Stimulated activated CD4-positive, alpha-beta T cell treated with anti-CD3 and anti-CD28 coated beads, Interleukin-15, amount 100 ng/mL, for 1 hour (primary cell): ENCODE data around the gene TBC1D4.
"Not testable (repeated sequence)": the region's sequence is repeated elsewhere in the genome, so short reads cannot be mapped to it uniquely, and the experiment has no call there.

Experiments used
- DNase-seq, 2 donors: peaks; one replicate each; pipeline ENCODE4 v3.0.0-alpha.2; 2020; ENCODE audit warnings: low read depth in 1 of 2, low spot score in 1 of 2

Gene TBC1D4

DNA sequence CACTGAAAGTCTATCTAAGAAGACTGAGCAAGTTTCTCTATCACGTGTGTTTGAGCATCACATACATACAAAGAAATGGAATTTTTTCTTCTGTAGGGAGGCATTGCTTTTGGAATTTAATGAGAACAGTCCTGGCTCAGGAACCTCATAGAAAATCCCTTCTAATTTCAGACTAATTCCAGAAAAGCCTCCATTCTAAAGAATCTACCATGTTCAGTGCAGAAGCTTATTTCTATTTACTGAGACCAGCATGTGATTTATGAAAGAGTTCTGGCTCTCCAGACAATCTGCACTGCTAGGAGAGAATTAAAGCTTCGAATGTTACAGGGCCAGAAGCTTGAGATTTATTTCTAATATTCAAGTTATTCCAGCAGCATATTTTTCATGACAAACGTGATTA, 186.8 kb downstream of the TBC1D4 start:
- DNase-seq = no peak

- no peak for DNase-seq
Measured at GRCh38 chr13:75294110-75294509, 187.9 kb downstream of the TBC1D4 start.

DNA sequence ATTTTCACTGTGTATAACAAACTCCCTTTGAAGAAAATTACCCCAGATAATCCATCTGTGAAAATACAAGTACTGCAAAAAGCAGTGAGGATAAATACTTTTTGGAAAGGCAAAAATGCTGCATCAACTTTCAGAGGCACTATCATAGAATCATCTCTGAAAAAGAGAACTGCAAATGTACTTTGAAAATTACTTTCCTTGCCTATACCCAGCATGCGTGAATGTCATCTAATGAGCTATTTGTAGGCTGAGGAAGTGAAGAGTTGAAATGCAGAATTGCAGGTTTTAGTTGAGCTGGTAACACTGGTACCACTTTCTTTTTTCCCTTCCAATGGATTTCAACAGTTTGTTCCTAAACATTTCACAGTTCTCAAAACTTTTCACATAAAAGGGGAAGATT, 196.7 kb downstream of the TBC1D4 start:
- no peak for DNase-seq

DNA sequence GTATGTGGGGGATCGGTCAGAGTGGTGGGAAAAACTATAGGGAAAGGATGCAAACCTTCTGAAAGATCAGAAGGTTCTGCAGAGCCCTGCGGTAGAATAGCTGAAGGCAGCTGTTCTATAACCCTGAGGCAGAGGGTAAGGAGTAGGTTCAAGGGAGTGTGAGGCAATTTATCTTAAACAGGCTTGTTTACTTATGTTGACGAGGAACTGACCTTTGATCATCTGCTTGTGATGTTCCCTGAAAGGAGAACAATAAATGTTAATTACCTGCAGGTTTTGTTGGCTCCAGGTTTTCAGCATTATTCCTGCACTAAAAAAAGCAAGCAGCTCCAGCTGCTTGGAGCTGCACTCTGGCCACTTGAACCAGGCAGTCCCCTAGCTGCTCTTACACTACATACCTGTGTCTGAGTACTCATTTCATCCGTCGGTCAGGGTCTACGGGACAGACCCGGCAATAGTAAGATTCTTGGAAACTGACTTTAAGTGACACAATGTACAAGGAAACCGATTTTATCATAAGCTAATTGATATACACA, 202.1 kb downstream of the TBC1D4 start:
- no peak for DNase-seq

DNA sequence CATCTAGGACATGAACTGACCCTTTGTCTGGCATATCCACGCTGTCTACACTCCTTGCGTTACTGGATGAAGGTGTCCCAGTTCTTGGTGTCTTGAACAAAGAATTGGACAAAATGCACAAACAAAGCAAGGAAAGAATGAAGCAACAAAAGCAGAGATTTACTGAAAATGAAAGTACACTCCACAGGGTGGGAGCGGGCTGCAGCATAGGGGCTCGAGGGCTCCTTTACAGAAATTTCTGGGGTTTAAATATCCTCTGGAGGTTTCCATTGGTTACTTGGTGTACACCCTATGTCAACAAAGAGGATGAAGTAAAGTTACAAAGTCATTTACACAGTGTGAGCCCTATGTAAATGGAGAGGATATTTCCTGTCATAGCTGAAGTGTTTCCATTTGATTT, 208.3 kb downstream of the TBC1D4 start:
- not testable (repeated sequence) for DNase-seq

DNA sequence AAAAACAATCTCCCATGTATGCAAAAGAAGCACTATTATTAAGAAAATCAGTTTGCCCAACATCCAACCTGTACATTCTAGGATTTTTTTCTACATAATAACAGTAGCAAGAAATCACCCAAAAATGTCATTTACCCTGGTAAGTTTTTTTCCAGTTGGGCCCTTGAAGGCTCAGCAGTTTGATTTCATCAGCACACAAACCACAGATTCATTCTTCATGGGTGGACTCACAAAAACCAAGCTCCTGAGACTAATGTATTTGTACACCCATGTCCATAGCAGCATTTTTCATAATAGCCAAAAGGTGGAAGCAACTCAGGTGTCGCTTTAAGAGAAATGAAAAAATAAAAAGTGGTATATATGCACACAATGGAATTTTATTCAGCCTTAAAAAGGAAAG, 210.1 kb downstream of the TBC1D4 start:
- DNase-seq = no peak

- DNase-seq = not testable (repeated sequence)
Measured at GRCh38 chr13:75268481-75268880, 213.5 kb downstream of the TBC1D4 start.

- DNase-seq = no peak
Measured at GRCh38 chr13:75264611-75265010, 217.4 kb downstream of the TBC1D4 start.

GRCh38 chr13:75263741-75264407, 218.1 kb downstream of the TBC1D4 start:
- no peak for DNase-seq

- no peak for DNase-seq
Measured at GRCh38 chr13:75258159-75258782, 223.7 kb downstream of the TBC1D4 start.

DNA sequence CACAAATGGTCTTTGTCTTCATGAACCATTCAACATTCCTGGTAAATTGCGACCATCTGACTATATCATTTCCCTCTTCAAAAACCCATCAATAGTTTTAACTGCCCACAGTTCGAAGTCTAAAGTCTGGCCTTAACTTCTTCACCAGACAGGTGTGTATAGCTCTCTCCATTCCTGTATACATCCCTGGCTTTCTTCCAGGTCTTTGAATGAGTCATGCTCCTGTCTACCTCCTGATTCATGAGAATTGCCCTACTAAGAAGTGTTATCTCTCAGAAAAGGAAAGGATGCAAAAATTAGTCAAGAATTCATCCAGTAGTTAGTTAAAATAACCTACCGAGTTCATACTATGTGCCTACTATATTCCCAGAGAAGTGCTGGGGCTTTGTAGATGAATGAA, 225.0 kb downstream of the TBC1D4 start:
- DNase-seq = no peak

GRCh38 chr13:75255653-75256052, 226.3 kb downstream of the TBC1D4 start:
- DNase-seq = no peak

DNA sequence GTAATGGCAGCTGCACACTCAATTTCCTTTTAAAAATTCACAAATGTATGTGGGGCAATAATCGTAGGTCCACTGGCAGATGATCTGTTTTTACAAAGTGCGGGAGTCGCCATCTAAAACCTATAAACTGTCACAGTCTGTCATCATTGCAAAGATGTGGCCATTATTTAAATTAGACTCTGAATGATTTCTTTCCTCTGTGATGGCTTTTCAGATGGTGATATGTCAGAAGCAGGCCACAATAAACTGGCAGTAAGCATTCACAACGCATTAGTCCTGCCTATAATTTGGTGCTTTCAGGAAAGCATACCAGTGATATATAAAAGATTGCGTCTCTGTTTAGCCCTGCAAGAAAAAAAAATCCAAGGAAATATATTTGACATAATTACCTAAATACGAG, 226.8 kb downstream of the TBC1D4 start:
- DNase-seq = no peak

DNA sequence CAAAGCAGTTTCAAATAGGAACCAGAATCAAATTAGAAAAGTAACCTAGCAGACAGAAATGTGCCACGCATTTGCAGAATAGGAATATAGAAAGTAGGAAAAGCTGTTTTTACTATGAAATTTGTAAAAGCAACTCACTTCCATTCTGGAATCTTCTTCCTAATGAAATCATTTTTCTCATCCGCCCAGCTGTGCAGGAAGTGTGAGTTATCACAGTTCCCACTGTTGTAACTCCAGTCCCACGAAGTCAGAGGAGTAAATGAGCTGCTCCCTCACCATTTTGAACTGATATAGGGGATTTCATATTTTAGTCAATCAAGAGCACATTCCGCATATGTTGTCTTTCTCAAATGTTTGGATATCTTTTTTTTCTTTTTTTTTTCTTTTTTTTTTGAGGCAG, 230.8 kb downstream of the TBC1D4 start:
- DNase-seq = no peak

DNA sequence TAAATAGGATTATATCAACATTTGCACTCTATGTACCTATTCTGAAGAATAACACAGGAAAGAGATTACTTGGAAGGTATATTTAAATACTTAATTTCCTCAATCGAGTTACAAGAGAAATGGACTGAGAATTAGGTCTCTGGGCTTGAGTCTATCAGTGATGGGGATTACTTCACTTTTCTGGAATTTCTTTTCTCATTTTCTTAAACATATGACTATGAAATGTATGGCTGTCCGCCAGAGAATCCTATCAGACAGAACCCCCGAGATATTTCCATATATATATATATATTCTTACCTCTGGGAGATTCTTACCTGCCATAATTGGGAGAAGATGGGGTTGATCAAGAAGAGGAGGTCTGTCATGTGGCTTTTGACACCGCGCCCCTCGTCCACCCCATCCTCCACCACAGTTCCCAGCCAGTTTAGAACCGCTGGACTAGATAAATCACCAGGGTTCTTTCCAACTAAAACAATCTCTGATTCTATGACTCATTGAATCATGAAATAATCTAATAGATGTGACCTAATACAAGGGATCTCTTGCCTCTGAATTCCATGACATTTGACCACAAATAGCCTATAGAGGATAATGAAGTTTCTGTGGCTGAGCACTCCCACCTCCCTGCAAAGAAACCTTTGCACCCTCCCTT, 231.3 kb downstream of the TBC1D4 start:
- no peak for DNase-seq

DNA sequence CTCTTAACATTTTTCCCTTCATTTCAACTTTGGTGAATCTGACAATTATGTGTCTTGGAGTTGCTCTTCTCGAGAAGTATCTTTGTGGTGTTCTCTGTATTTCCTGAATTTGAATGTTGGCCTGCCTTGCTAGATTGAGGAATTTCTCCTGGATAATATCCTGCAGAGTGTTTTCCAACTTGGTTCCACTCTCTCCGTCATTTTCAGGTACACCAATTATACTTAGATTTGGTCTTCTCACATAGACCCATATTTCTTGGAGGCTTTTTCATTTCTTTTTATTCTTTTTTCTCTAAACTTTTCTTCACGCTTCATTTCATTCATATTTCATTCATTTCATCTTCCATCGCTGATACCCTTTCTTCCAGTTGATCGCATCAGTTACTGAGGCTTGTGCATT, 236.4 kb downstream of the TBC1D4 start:
- DNase-seq = not testable (repeated sequence)

DNA sequence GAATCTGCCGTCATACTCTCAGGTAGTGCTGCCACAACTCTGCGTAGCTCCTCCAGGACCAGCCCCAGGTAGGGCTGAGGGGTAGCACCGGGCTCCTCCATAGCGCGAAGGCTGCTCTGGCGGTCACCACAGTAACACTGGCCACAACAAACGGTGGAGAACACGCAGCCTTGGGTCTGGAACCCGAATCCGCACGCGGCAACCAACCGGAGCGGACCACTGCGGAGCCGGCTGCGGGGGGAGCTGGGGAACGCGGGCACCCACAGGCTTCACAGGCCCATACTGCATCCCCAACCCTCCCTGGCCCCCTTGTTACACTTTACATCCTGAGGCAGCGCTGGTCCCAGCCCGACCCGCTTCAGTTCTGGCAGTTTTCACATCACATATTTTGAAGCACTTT, 241.7 kb downstream of the TBC1D4 start:
- DNase-seq = not testable (repeated sequence)

DNA sequence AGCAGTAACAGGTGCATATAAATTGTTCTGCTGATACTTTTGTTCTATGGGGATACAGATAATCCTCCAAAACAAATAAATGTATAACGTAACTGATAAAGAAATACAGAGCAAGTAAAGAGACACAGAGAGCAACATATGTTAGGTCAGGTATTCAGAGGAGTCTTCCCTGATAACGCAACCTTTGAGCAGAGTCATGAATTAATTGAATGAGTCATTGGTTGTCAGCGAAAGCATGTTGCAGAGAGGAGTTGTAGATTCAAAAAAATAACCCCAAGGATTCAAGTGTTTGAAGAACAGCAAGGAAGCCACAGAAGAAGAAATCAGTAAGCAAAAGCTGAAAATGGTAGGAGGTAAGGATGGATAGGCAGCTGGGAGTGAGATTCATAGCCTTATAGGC, 245.2 kb downstream of the TBC1D4 start:
- no peak for DNase-seq
